Endothelial cell of umbilical vein (primary cell): ENCODE data around the gene TPD52L2.

Experiments
- EZH2 ChIP-seq: IDR thresholded peaks from 2 replicates; pipeline ENCODE4 v1.6.1; 2012; ENCODE audit warnings: borderline replicate concordance, low read depth, mild to moderate bottlenecking, moderate library complexity, low read length, inconsistent platforms; ENCODE audit not compliant: severe bottlenecking
- GATA2 ChIP-seq: IDR thresholded peaks from 2 replicates; pipeline ENCODE4 v1.7.0; 2011; ENCODE audit warnings: low read depth, mild to moderate bottlenecking, moderate library complexity, mixed read lengths, low read length; ENCODE audit not compliant: insufficient read length, insufficient read depth
- MYC ChIP-seq: IDR thresholded peaks from one replicate; pipeline ENCODE4 v1.6.1; 2011; ENCODE audit warnings: mild to moderate bottlenecking, low read depth, low read length
- POLR2A ChIP-seq: IDR thresholded peaks from 2 replicates; pipeline ENCODE4 v1.6.1; 2012; ENCODE audit warnings: low read depth, mild to moderate bottlenecking, control low read depth, low read length
- TF ChIP-seq, protein P1 (sequence below), 2 donors: IDR thresholded peaks; 1 replicate in 1 of 2; 2 replicates in 1 of 2; pipeline ENCODE4 v1.5.1; 2011; ENCODE audit warnings: low read length in 2 of 2, mild to moderate bottlenecking in 2 of 2, moderate library complexity in 2 of 2, control low read depth in 1 of 2, inconsistent platforms in 1 of 2, low read depth in 1 of 2; ENCODE audit not compliant: insufficient read depth in 1 of 2; ENCODE audit errors: extremely low read depth in 1 of 2

DNA sequence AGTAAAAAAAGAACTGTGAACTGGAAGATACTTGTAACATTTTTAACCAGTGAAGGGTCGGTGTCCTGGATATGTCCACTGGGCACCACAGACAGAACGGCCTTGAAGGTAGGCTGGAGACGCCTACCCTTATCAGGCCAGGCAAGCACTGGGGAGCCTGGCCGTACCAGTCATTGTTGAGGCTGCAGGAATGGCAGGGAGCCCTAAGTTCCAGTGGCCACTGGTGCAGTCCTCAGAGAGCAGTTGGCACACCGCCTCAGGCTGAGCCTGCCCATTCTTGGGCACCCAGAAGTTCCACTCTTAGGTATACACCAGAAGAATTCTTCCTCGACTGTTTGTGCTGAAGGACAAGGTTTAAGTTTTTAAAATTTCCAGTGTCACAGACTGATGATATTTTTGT, 50.4 kb downstream of the TPD52L2 start:
- TF ChIP-seq, protein P1, sequence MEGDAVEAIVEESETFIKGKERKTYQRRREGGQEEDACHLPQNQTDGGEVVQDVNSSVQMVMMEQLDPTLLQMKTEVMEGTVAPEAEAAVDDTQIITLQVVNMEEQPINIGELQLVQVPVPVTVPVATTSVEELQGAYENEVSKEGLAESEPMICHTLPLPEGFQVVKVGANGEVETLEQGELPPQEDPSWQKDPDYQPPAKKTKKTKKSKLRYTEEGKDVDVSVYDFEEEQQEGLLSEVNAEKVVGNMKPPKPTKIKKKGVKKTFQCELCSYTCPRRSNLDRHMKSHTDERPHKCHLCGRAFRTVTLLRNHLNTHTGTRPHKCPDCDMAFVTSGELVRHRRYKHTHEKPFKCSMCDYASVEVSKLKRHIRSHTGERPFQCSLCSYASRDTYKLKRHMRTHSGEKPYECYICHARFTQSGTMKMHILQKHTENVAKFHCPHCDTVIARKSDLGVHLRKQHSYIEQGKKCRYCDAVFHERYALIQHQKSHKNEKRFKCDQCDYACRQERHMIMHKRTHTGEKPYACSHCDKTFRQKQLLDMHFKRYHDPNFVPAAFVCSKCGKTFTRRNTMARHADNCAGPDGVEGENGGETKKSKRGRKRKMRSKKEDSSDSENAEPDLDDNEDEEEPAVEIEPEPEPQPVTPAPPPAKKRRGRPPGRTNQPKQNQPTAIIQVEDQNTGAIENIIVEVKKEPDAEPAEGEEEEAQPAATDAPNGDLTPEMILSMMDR (IDR thresholded peaks at IDR 0.05; ENCODE audit: extremely low read depth in 1 of 2, insufficient read depth in 1 of 2, low read depth in 1 of 2, low read length in 2 of 2) = no peak
- TF ChIP-seq GATA2 (no peak), MYC (no peak), EZH2 (no peak), POLR2A (no peak)
